ENCODE results near the gene NOS1AP. TPM values are rescaled to one million over a fixed set of nuclear protein-coding genes. Genes with fewer than 3 reads are reported as not detected.

The NOS1AP gene
- total and polyA plus RNA-seq, 12 donors: 0.37 to 12.0 (median 3.1) TPM

- no peak overlapping the region for H3K4me3 ChIP-seq
- no peak for TF ChIP-seq POLR2A (IDR thresholded peaks at IDR 0.05)
- no peak for TF ChIP-seq CTCF (IDR thresholded peaks at IDR 0.05)
- no peaks in the 10 kb centered on the region for H3K4me1 ChIP-seq (replicated peaks in 1 of 2)
- H3K36me3 ChIP-seq (replicated peaks in 1 of 2): no peaks in the 10 kb centered on the region
- DNase-seq: no peak
- H3K27ac ChIP-seq: no peak overlapping the region
- H3K27me3 ChIP-seq: no peaks in the 10 kb centered on the region
- intact Hi-C loops (cut with DNase I): no loop called here
- H3K9me3 ChIP-seq (replicated peaks in 1 of 3): no peaks in the 10 kb centered on the region
Observed at GRCh38 chr1:162333991-162334390, 264.5 kb downstream of the NOS1AP start.

- no peak overlapping the region for H3K4me3 ChIP-seq
- no peaks in the 10 kb centered on the region for H3K36me3 ChIP-seq (replicated peaks in 1 of 2)
- DNase-seq: no peak
- no peaks in the 10 kb centered on the region for H3K27me3 ChIP-seq
- H3K4me1 ChIP-seq (replicated peaks in 1 of 2): no peaks in the 10 kb centered on the region
- TF ChIP-seq CTCF (IDR thresholded peaks at IDR 0.05) (no peak), POLR2A (IDR thresholded peaks at IDR 0.05) (no peak)
- no peaks in the 10 kb centered on the region for H3K9me3 ChIP-seq (replicated peaks in 1 of 3)
- WGBS, 4 donors: 83 to 95% (median 86%) methylated on average over 4 to 5 of the region's 5 CpGs
- H3K27ac ChIP-seq: no peak overlapping the region
- intact Hi-C loops (cut with DNase I): no loop called here
Observed at GRCh38 chr1:162335126-162335525, 265.6 kb downstream of the NOS1AP start.

GRCh38 chr1:162336621-162337285, 267.3 kb downstream of the NOS1AP start:
- DNase-seq: no peak
- H3K27ac ChIP-seq: no peak overlapping the region
- WGBS, 4 donors: 77 to 83% (median 81%) methylated on average over 7 of the region's 7 CpGs

GRCh38 chr1:162342452-162342983, 273.0 kb downstream of the NOS1AP start:
- intact Hi-C loops (cut with DNase I): no loop called here
- H3K4me3 ChIP-seq: no peak overlapping the region
- no peak for DNase-seq
- WGBS, 4 donors: 86 to 100% (median 94%) methylated on average over 1 of the region's 1 CpG
- no peak overlapping the region for H3K27ac ChIP-seq
- H3K4me1 ChIP-seq (replicated peaks in 1 of 2): no peaks in the 10 kb centered on the region
- H3K36me3 ChIP-seq (replicated peaks in 1 of 2): no peaks in the 10 kb centered on the region
- TF ChIP-seq POLR2A (IDR thresholded peaks at IDR 0.05) (no peak), CTCF (IDR thresholded peaks at IDR 0.05) (no peak)
- H3K9me3 ChIP-seq (replicated peaks in 1 of 3): no peaks in the 10 kb centered on the region
- no peaks in the 10 kb centered on the region for H3K27me3 ChIP-seq

More at GRCh38 chr1:162336621-162337285, 267.3 kb downstream of the NOS1AP start:
- Histone ChIP-seq H3K27me3 (no peaks in the 10 kb centered on the region), H3K4me1 (replicated peaks in 1 of 2) (no peaks in the 10 kb centered on the region), H3K4me3 (no peak overlapping the region), H3K9me3 (replicated peaks in 1 of 3) (no peaks in the 10 kb centered on the region), H3K36me3 (replicated peaks in 1 of 2) (no peaks in the 10 kb centered on the region)
- TF ChIP-seq POLR2A (IDR thresholded peaks at IDR 0.05): no peak
- no peak for TF ChIP-seq CTCF (IDR thresholded peaks at IDR 0.05)
- intact Hi-C loops (cut with DNase I): no loop called here
